Measurements from ENCODE around the gene KLHL30. TPM values are rescaled to one million over a fixed set of nuclear protein-coding genes. Genes with fewer than 3 reads are reported as not detected.
A peak's percentile ranks its signal among the peaks of the same experiment; 100 is the strongest.

The KLHL30 gene
- total and polyA plus RNA-seq, 3 donors from 2014 or later, result 0.16 to 0.37 (median 0.29) TPM

DNA sequence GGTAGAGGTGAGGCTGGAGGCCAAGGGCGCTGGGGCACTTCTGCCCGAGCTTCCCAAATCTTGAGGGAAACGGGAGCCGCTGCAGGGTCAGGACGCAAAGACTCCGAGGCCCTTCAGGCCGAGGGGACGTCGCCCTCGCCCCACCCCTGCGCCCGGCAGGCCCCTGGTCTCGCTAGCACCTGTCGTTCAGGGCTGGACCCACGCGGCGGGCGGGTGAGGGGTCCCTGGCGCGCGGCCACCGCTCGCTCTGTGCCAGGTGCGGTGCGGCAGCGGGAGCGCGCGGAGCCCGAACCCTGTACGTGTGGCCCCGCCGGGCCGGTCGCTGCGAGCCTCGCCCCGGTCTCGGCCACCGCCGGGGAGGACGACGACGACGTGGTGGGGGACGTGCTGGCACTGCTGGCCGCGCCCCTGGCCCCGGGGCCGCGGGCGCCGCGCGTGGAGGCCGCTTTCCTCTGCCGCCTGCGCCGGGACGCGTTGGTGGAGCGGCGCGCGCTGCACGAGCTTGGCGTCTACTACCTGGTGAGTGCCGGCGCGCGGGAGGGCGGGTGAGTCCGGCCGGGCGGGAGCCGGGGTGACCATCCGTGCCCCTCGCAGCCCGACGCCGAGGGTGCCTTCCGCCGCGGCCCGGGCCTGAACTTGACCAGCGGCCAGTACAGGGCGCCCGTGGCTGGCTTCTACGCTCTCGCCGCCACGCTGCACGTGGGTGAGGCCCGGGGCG is 25.2 kb downstream of the KLHL30 start:
- Histone ChIP-seq H3K4me1 (peaks cover 8% of the 10 kb centered on the region), H3K27me3 (no peaks in the 10 kb centered on the region), H3K27ac (no peak overlapping the region), H3K4me3 (peak overlapping the region in 1 of 2 donors; percentile 26), H3K36me3 (ENCODE audit: low read depth, missing control alignments) (no peaks in the 10 kb centered on the region), H3K9me3 (no peaks in the 10 kb centered on the region)
- DNase-seq, result peak; percentile 31
- intact Hi-C loops (cut with DNase I; ENCODE audit: low total_unique reads), result no loop called here
- no peak for TF ChIP-seq POLR2A (IDR thresholded peaks at IDR 0.05)
- TF ChIP-seq, protein P1, sequence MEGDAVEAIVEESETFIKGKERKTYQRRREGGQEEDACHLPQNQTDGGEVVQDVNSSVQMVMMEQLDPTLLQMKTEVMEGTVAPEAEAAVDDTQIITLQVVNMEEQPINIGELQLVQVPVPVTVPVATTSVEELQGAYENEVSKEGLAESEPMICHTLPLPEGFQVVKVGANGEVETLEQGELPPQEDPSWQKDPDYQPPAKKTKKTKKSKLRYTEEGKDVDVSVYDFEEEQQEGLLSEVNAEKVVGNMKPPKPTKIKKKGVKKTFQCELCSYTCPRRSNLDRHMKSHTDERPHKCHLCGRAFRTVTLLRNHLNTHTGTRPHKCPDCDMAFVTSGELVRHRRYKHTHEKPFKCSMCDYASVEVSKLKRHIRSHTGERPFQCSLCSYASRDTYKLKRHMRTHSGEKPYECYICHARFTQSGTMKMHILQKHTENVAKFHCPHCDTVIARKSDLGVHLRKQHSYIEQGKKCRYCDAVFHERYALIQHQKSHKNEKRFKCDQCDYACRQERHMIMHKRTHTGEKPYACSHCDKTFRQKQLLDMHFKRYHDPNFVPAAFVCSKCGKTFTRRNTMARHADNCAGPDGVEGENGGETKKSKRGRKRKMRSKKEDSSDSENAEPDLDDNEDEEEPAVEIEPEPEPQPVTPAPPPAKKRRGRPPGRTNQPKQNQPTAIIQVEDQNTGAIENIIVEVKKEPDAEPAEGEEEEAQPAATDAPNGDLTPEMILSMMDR (IDR thresholded peaks at IDR 0.05), result no peak
- WGBS, 2 donors, result 2 to 28% methylated on average over 5 to 63 of the region's 95 CpGs

DNA sequence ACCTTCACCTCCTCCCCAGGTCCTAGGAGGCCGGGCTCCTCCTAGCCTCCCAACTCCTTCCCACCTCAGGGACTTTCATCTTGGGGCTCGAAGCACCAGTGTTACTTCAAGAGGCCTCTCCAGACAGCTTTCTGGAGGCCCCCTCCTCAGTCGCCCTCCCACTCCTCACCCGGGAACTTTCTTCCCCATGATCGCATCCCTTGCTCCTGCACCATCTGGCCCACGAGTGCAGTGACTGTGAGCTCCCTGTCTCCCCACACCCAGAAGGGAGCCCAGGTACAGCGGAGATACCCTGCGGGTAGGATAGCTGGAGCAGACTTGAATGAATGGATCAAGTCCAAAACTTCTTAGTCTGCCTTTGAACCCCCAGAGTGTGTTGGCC is 26.4 kb downstream of the KLHL30 start:
- Histone ChIP-seq H3K27me3 (no peaks in the 10 kb centered on the region), H3K4me3 (no peak overlapping the region), H3K27ac (no peak overlapping the region), H3K36me3 (ENCODE audit: low read depth, missing control alignments) (no peaks in the 10 kb centered on the region), H3K4me1 (peaks cover 11% of the 10 kb centered on the region), H3K9me3 (no peaks in the 10 kb centered on the region)
- no peak for DNase-seq
- 75 to 83% methylated on average over 8 of the region's 8 CpGs for WGBS, 2 donors
- no peak for TF ChIP-seq POLR2A (IDR thresholded peaks at IDR 0.05)
- TF ChIP-seq, protein P1 (IDR thresholded peaks at IDR 0.05), result no peak
- intact Hi-C loops (cut with DNase I; ENCODE audit: low total_unique reads), result no loop called here

DNA sequence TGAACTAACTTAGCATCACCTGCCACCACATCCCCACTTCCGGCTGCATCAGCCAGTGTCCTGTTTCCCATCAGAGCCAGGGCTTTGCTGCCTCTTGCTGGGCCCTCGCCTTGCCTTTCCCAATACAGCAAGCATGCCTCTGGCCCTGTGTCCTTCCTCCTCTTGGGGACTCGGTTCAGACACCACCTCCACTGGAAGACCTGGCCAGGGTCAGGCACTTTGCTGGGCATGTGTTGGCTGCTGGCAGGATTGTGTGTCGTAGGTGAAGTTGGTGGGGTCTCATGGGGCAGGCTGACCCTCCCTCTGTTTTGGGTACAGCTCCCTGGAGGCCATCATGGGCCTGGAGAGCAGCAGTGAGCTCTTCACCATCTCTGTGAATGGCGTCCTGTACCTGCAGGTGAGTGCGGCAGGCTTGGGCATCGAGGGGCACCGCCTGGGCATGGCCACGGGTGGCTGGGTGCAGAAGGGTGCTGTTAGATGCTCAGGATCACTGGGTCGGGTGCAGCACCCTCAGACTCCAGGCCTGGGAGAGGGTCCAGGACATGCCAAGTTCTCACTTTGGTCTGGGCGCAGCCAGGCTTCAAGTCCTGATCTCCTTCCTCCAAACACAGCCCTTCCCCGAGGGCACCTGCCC is 26.9 kb downstream of the KLHL30 start:
- 88 to 94% methylated on average over 3 to 12 of the region's 12 CpGs for WGBS, 2 donors
- intact Hi-C loops (cut with DNase I; ENCODE audit: low total_unique reads), result no loop called here
- peaks cover 14% of the 10 kb centered on the region for H3K4me1 ChIP-seq
- H3K36me3 ChIP-seq (ENCODE audit: low read depth, missing control alignments), result no peaks in the 10 kb centered on the region
- no peak overlapping the region for H3K4me3 ChIP-seq
- no peaks in the 10 kb centered on the region for H3K9me3 ChIP-seq
- H3K27ac ChIP-seq, result no peak overlapping the region
- no peaks in the 10 kb centered on the region for H3K27me3 ChIP-seq
- TF ChIP-seq, protein P1 (IDR thresholded peaks at IDR 0.05), result no peak
- TF ChIP-seq POLR2A (IDR thresholded peaks at IDR 0.05), result no peak
- DNase-seq, result no peak

DNA sequence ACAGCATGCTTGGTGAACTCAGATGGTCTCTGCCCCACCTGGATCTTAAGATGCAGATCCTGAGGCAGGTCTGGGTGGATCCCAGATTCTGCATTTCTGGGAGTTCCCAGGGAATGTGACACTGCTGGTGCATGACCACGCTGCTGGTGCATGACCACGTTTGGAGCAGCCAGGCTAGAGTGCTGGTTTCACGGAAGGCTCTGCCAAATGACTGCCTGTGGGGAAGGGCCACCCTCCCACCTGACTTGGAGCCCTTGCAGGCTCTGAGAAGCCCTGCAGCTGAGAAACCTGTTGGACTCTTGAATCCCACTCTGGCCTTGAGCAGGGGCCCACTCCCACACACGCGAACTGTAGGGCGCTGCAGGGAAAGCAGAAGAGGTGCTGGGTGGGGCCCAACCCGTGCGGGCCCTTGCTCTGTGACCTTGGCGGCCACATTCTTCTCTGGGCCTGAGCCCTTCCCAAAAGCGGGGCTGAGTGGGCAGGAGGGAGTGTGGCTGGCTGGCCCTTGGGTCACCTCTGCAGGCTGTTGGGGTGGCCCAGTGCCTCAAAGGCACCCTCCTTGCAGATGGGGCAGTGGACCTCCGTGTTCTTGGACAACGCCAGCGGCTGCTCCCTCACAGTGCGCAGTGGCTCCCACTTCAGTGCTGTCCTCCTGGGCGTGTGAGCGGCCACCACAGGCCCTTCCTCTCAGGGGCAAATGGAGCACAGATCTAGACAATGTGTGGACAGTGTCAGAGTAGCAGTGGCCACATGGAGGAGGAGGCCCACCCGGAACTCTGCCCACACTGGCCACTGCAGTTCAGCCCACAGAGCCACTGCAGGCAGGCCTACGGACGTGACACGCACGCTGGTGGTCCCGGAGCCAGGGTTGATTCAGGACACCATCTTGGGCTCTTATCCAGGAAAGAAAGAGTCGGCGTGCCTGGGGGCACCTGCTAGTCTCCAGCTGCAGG is 28.2 kb downstream of the KLHL30 start:
- DNase-seq, result peak; percentile 47
- Histone ChIP-seq H3K27ac (no peak overlapping the region), H3K36me3 (ENCODE audit: low read depth, missing control alignments) (no peaks in the 10 kb centered on the region), H3K4me1 (peaks cover 14% of the 10 kb centered on the region), H3K27me3 (no peaks in the 10 kb centered on the region), H3K9me3 (no peaks in the 10 kb centered on the region), H3K4me3 (no peak overlapping the region)
- TF ChIP-seq POLR2A (IDR thresholded peaks at IDR 0.05), result no peak
- TF ChIP-seq, protein P1 (IDR thresholded peaks at IDR 0.05), result no peak
- intact Hi-C loops (cut with DNase I; ENCODE audit: low total_unique reads), result no loop called here
- 55 to 56% methylated on average over 13 to 24 of the region's 24 CpGs for WGBS, 2 donors
